ENCODE measurements around the gene CSNK1E. TPM values are rescaled to one million over a fixed set of nuclear protein-coding genes. Genes with fewer than 3 reads are reported as not detected.

CSNK1E gene
- total RNA-seq, 6 donors from 2014 or later, result 94.1 to 345 (median 123) TPM

- Histone ChIP-seq H3K4me1 (peaks cover 0 to 6% (median under 1%) of the 10 kb centered on the region in 4 donors), H3K27ac (no peak overlapping the region), H3K9me3 (no peaks in the 10 kb centered on the region), H3K4me3 (no peak overlapping the region), H3K36me3 (peaks cover 43 to 100% (median 100%) of the 10 kb centered on the region in 4 donors), H3K27me3 (no peaks in the 10 kb centered on the region)
- ATAC-seq (ENCODE audit: low FRiP score in 2 of 2) (no peak), DNase-seq (peak in 1 of 2 donors; percentile 88)
- TF ChIP-seq CTCF (IDR thresholded peaks at IDR 0.05) (peak in 5 of 6 experiments; percentile 32 to 41 (median 35)), POLR2AphosphoS5 (IDR thresholded peaks at IDR 0.05) (no peak)
- WGBS, 2 donors, result 87 to 89% methylated on average over 15 to 25 of the region's 25 CpGs
Observed at GRCh38 chr22:38298312-38299005, 18.8 kb downstream of the CSNK1E start.

- 86 to 95% methylated on average over 3 to 4 of the region's 4 CpGs for WGBS, 2 donors
- ATAC-seq (ENCODE audit: low FRiP score in 2 of 2), result no peak
Observed at GRCh38 chr22:38296372-38296771, 20.9 kb downstream of the CSNK1E start.

GRCh38 chr22:38295863-38296262 is 21.4 kb downstream of the CSNK1E start:
- peak overlapping the region in 2 of 4 donors; percentile 17 to 56 for H3K27ac ChIP-seq
- DNase-seq, result no peak
- H3K4me3 ChIP-seq, result no peak overlapping the region
- H3K36me3 ChIP-seq, result peaks cover 50 to 94% (median 90%) of the 10 kb centered on the region in 4 donors
- 81 to 93% methylated on average over 4 to 9 of the region's 9 CpGs for WGBS, 2 donors
- no peaks in the 10 kb centered on the region for H3K9me3 ChIP-seq
- H3K27me3 ChIP-seq, result no peaks in the 10 kb centered on the region
- no peaks in the 10 kb centered on the region for H3K4me1 ChIP-seq
- no peak for ATAC-seq (ENCODE audit: low FRiP score in 2 of 2)
- TF ChIP-seq EP300 (IDR thresholded peaks at IDR 0.05) (no peak), CTCF (IDR thresholded peaks at IDR 0.05) (no peak), POLR2AphosphoS5 (IDR thresholded peaks at IDR 0.05) (no peak)

More at GRCh38 chr22:38296372-38296771, 20.9 kb downstream of the CSNK1E start:
- Histone ChIP-seq H3K27me3 (no peaks in the 10 kb centered on the region), H3K36me3 (peaks cover 51 to 95% (median 93%) of the 10 kb centered on the region in 4 donors), H3K4me1 (no peaks in the 10 kb centered on the region), H3K4me3 (no peak overlapping the region), H3K27ac (peak overlapping the region in 3 of 4 donors; percentile 7 to 17 (median 14)), H3K9me3 (no peaks in the 10 kb centered on the region)
- DNase-seq, result no peak
- no peak for TF ChIP-seq EP300 (IDR thresholded peaks at IDR 0.05)
- TF ChIP-seq POLR2AphosphoS5 (IDR thresholded peaks at IDR 0.05), result no peak
- TF ChIP-seq CTCF (IDR thresholded peaks at IDR 0.05), result no peak
- no peak for TF ChIP-seq POLR2A (IDR thresholded peaks at IDR 0.05)

GRCh38 chr22:38295339-38295738 is 21.9 kb downstream of the CSNK1E start:
- ATAC-seq (ENCODE audit: low FRiP score in 2 of 2), result no peak
- WGBS, 2 donors, result 90 to 93% methylated on average over 5 of the region's 6 CpGs
- peak overlapping the region in 3 of 4 donors; percentile 15 to 56 (median 51) for H3K27ac ChIP-seq

More at GRCh38 chr22:38295339-38295738, 21.9 kb downstream of the CSNK1E start:
- no peaks in the 10 kb centered on the region for H3K27me3 ChIP-seq
- H3K4me3 ChIP-seq, result no peak overlapping the region
- no peaks in the 10 kb centered on the region for H3K4me1 ChIP-seq
- DNase-seq, result no peak
- no peak for TF ChIP-seq POLR2AphosphoS5 (IDR thresholded peaks at IDR 0.05)
- TF ChIP-seq CTCF (IDR thresholded peaks at IDR 0.05), result no peak
- no peak for TF ChIP-seq EP300 (IDR thresholded peaks at IDR 0.05)
- TF ChIP-seq POLR2A (IDR thresholded peaks at IDR 0.05), result no peak
- no peaks in the 10 kb centered on the region for H3K9me3 ChIP-seq
- H3K36me3 ChIP-seq, result peaks cover 46 to 89% (median 86%) of the 10 kb centered on the region in 4 donors

All from upper lobe of left lung (tissue), 6 donors.